ENCODE measurements around the gene KCNE2. TPM values are rescaled to one million over a fixed set of nuclear protein-coding genes. Genes with fewer than 3 reads are reported as not detected.

Gene KCNE2
- not detected in 2 replicates for total RNA-seq

GRCh38 chr21:34363733-34364132 is at the start of gene KCNE2:
Gene KCNE2 (plus strand): TSS chr21:34364006. CDS start chr21:34370479, 6,473 bp downstream.

GRCh38 chr21:34374940-34375618 is 11.3 kb downstream of the KCNE2 start, which contains the start of gene SMIM11:
Gene SMIM11 (plus strand): TSS chr21:34375507. CDS start chr21:34379505, 3,998 bp downstream.

Other genes with a start within 250 kb of the KCNE2 start
- gene SMIM11, start 11.5 kb downstream of the KCNE2 start, total RNA-seq = 2.1 and 11.8 TPM in 2 replicates
- gene SMIM34, start 59.9 kb downstream of the KCNE2 start, total RNA-seq = 0.24 TPM in 1 of 2 replicates, not detected in the other
- gene KCNE1, start 148.2 kb downstream of the KCNE2 start, total RNA-seq = under 0.01 TPM in 1 of 2 replicates, not detected in the other

Data from tracheal epithelial cell (primary cell).